ENCODE data around the gene YARS2. TPM values are rescaled to one million over a fixed set of nuclear protein-coding genes. Genes with fewer than 3 reads are reported as not detected.
"Not testable (repeated sequence)": the region's sequence is repeated elsewhere in the genome, so short reads cannot be mapped to it uniquely, and the experiment has no call there.

YARS2 gene
- total and polyA plus RNA-seq, 11 donors, result 7.7 to 20.6 (median 14.2) TPM

DNA sequence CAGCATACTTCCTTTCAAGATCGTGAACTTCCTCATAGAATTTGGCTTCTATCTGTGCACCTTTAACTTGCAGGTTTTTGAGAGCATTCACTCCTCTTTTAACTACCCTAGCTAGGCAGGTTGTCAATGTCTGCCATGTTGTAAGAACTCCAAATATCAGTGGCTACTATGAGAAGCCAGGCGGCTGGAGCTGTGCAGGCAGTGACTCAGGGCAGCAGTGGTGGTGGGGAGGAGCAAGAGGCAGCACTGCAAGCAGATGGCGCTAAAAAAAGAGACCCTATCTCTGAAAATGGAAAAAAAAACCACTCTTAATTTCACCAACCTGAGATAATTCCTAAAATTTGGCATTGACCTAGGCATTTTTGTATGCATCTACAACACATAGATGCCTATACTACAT is 28.5 kb downstream of the YARS2 start:
- Histone ChIP-seq H3K9me3 (no peaks in the 10 kb centered on the region), H3K4me1 (peaks cover 0 to 1% (median 0%) of the 10 kb centered on the region in 12 donors), H3K36me3 (peaks cover 0 to 100% (median 88%) of the 10 kb centered on the region in 9 donors), H3K4me3 (no peak overlapping the region), H3K27me3 (no peaks in the 10 kb centered on the region), H3K27ac (no peak overlapping the region)
- 76 to 89% (median 82%) methylated on average over 3 of the region's 3 CpGs for WGBS, 4 donors
- TF ChIP-seq POLR2A (IDR thresholded peaks at IDR 0.05), result no peak
- TF ChIP-seq CTCF (IDR thresholded peaks at IDR 0.05), result no peak
- ATAC-seq, result peak in 1 of 4 donors; percentile 42
- DNase-seq, result no peak
- intact Hi-C loops (cut with DNase I), result no loop called here

DNA sequence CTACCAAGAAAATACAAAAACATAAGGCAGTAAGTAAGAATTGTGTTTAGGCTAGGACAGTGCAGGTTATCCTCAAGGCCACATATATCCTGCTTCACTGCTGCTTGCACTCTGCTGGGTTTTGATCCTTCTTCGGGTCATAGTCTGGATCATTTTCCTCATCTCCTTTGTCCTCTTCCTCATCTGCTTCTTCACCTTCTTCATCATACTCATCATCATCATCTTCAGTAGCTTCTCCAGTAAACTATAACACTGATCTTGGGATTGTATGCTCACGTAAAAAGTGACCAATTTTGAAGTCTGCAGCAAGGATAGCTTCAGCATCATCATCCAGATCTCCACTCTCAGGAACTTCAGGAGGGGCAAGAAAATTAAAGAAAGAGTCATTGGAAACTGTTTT is 29.4 kb downstream of the YARS2 start:
- Histone ChIP-seq H3K27ac (no peak overlapping the region), H3K27me3 (no peaks in the 10 kb centered on the region), H3K4me1 (peaks cover 0 to 4% (median 0%) of the 10 kb centered on the region in 12 donors), H3K9me3 (no peaks in the 10 kb centered on the region), H3K4me3 (no peak overlapping the region), H3K36me3 (peaks cover 0 to 100% (median 88%) of the 10 kb centered on the region in 9 donors)
- TF ChIP-seq POLR2A (IDR thresholded peaks at IDR 0.05) (no peak), CTCF (IDR thresholded peaks at IDR 0.05) (no peak)
- ATAC-seq (no peak), DNase-seq (no peak)
- intact Hi-C loops (cut with DNase I), result no loop called here
- 94 to 98% (median 97%) methylated on average over 2 of the region's 2 CpGs for WGBS, 4 donors

GRCh38 chr12:32725308-32725707 is 30.4 kb downstream of the YARS2 start:
- H3K9me3 ChIP-seq; ATAC-seq; H3K4me3 ChIP-seq; DNase-seq; H3K27ac ChIP-seq; H3K27me3 ChIP-seq; intact Hi-C loops (cut with DNase I); H3K4me1 ChIP-seq: not testable (repeated sequence)
- H3K36me3 ChIP-seq, result peaks cover 0 to 100% (median 88%) of the 10 kb centered on the region in 9 donors
- WGBS, 4 donors, result 96 to 99% (median 97%) methylated on average over 3 of the region's 3 CpGs

DNA sequence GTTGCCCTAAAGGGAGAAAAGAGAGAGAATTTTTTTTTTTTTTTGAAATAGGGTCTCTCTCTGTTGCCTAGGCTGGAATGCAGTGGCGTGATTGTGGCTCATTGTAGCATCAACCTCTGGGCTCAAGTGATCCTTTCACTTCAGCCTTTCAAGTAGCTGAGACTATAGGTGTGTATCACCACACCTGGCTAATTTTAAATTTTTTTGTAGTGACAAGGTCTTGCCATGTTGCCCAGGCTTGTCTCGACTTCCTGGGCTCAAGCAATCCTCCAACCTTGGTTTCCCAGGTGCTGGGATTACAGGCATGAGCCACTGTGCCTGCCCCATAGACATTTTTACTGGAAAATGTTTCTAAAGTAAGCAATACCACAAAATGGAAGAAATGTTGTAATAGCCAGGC is 36.8 kb downstream of the YARS2 start:
- no peak overlapping the region for H3K4me3 ChIP-seq
- TF ChIP-seq POLR2A (IDR thresholded peaks at IDR 0.05), result no peak
- no peak for TF ChIP-seq CTCF (IDR thresholded peaks at IDR 0.05)
- H3K4me1 ChIP-seq, result peaks cover 0 to 4% (median 0%) of the 10 kb centered on the region in 12 donors
- intact Hi-C loops (cut with DNase I), result no loop called here
- H3K27ac ChIP-seq, result no peak overlapping the region
- H3K36me3 ChIP-seq, result peaks cover 0 to 82% (median 68%) of the 10 kb centered on the region in 9 donors
- H3K27me3 ChIP-seq, result no peaks in the 10 kb centered on the region
- 95 to 99% (median 97%) methylated on average over 2 of the region's 2 CpGs for WGBS, 4 donors
- ATAC-seq (no peak), DNase-seq (no peak)
- no peaks in the 10 kb centered on the region for H3K9me3 ChIP-seq

- WGBS, 4 donors, result 87 to 94% (median 90%) methylated on average over 4 of the region's 4 CpGs
- ATAC-seq (no peak), DNase-seq (no peak)
- H3K9me3 ChIP-seq, result no peaks in the 10 kb centered on the region
- no peak overlapping the region for H3K4me3 ChIP-seq
- TF ChIP-seq CTCF (IDR thresholded peaks at IDR 0.05), result no peak
- no peak for TF ChIP-seq POLR2A (IDR thresholded peaks at IDR 0.05)
- H3K36me3 ChIP-seq, result peaks cover 0 to 82% (median 68%) of the 10 kb centered on the region in 9 donors
- H3K4me1 ChIP-seq, result no peaks in the 10 kb centered on the region
- H3K27ac ChIP-seq, result no peak overlapping the region
- H3K27me3 ChIP-seq, result no peaks in the 10 kb centered on the region
- intact Hi-C loops (cut with DNase I), result no loop called here
These were observed 40.9 kb downstream of the YARS2 start for GRCh38 chr12:32714772-32715171.

Measured in heart left ventricle (tissue), 16 donors.